ENCODE measurements around the gene SS18L1. TPM values are rescaled to one million over a fixed set of nuclear protein-coding genes. Genes with fewer than 3 reads are reported as not detected.

The SS18L1 gene
- total and polyA plus RNA-seq, 10 donors: 6.7 to 18.6 (median 13.9) TPM

GRCh38 chr20:62206388-62206775, 62.8 kb downstream of the SS18L1 start:
- H3K4me3 ChIP-seq: no peak overlapping the region
- peaks cover 0 to 27% (median 18%) of the 10 kb centered on the region in 7 donors for H3K27me3 ChIP-seq (replicated peaks in 1 of 7)
- peaks cover 0 to 50% (median 17%) of the 10 kb centered on the region in 6 donors for H3K36me3 ChIP-seq
- intact Hi-C loops (cut with DNase I; ENCODE audit: low total_unique reads): no loop called here
- H3K27ac ChIP-seq: no peak overlapping the region
- peaks cover 2 to 26% (median 20%) of the 10 kb centered on the region in 6 donors for H3K4me1 ChIP-seq
- DNase-seq: no peak
- 84 to 91% (median 87%) methylated on average over 17 of the region's 17 CpGs for WGBS, 5 donors
- no peaks in the 10 kb centered on the region for H3K9me3 ChIP-seq
- TF ChIP-seq POLR2A (IDR thresholded peaks at IDR 0.05) (no peak), POLR2AphosphoS5 (IDR thresholded peaks at IDR 0.05) (peak in 1 of 3 donors; percentile 35)
- TF ChIP-seq, protein P1, sequence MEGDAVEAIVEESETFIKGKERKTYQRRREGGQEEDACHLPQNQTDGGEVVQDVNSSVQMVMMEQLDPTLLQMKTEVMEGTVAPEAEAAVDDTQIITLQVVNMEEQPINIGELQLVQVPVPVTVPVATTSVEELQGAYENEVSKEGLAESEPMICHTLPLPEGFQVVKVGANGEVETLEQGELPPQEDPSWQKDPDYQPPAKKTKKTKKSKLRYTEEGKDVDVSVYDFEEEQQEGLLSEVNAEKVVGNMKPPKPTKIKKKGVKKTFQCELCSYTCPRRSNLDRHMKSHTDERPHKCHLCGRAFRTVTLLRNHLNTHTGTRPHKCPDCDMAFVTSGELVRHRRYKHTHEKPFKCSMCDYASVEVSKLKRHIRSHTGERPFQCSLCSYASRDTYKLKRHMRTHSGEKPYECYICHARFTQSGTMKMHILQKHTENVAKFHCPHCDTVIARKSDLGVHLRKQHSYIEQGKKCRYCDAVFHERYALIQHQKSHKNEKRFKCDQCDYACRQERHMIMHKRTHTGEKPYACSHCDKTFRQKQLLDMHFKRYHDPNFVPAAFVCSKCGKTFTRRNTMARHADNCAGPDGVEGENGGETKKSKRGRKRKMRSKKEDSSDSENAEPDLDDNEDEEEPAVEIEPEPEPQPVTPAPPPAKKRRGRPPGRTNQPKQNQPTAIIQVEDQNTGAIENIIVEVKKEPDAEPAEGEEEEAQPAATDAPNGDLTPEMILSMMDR (IDR thresholded peaks at IDR 0.05 in 8 of 11, conservative IDR thresholded peaks at IDR 0.05 in 3 of 11): no peak

GRCh38 chr20:62208061-62208794, 64.7 kb downstream of the SS18L1 start:
- TF ChIP-seq POLR2AphosphoS5 (IDR thresholded peaks at IDR 0.05) (no peak), POLR2A (IDR thresholded peaks at IDR 0.05) (no peak)
- TF ChIP-seq, protein P1 (IDR thresholded peaks at IDR 0.05 in 8 of 11, conservative IDR thresholded peaks at IDR 0.05 in 3 of 11): no peak
- intact Hi-C loops (cut with DNase I; ENCODE audit: low total_unique reads): no loop called here
- Histone ChIP-seq H3K36me3 (peaks cover 0 to 32% (median 3%) of the 10 kb centered on the region in 6 donors), H3K9me3 (no peaks in the 10 kb centered on the region), H3K4me1 (peaks cover 0 to 7% (median 5%) of the 10 kb centered on the region in 6 donors), H3K4me3 (no peak overlapping the region), H3K27ac (no peak overlapping the region), H3K27me3 (replicated peaks in 1 of 7) (peaks cover 0 to 41% (median 30%) of the 10 kb centered on the region in 7 donors)
- WGBS, 5 donors: 74 to 87% (median 80%) methylated on average over 15 to 19 of the region's 19 CpGs
- DNase-seq: no peak

DNA sequence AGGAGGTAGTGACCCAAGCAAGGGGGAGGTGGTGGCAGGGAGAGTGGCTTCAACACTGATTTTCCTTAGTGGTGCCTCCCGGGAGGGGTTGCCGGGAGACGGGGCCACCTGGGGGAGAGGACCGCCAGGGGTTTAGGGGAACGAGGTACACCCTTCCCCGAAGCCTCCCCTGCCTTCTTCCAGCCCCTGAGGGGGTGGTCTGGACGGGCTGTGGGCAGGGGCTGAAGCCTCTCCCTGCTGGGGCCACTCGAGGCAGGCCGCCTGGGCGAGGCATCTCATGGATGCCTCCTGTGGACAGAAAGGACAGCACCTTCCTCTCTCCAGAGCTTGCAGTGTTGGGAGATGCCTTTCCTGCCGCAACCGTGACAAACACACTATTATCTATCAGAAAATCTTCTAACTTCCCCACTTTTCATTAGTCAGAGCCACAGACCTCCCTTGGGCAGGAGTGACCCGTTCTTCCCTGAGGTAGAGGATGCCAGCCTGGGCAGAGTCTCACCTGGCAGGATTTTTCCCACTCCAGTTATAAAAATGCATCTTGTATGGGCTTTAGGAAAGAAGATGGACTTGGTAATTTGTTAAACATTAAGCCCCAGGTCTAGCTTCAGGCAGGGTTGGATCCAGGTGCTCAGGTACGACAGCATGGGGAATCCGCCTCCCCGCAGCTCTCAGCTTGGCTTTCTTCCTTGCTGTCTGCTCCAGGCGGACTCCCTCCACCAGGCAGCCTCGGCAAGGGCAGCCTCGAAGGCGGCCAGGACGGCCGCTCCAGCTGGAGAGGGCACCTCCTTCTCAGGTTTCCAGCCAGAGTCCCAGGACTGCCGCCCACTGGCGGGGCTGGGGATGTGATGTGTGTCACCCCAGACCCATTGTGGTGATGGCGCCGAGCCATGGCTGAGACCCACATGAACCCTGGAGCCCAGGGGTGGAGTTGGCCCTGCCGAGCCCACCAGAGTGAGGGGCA, 65.5 kb downstream of the SS18L1 start:
- intact Hi-C loops (cut with DNase I; ENCODE audit: low total_unique reads): no loop called here
- WGBS, 5 donors: 42 to 58% (median 54%) methylated on average over 22 to 27 of the region's 27 CpGs
- no peaks in the 10 kb centered on the region for H3K9me3 ChIP-seq
- no peak for DNase-seq
- TF ChIP-seq, protein P1 (IDR thresholded peaks at IDR 0.05 in 8 of 11, conservative IDR thresholded peaks at IDR 0.05 in 3 of 11): no peak
- TF ChIP-seq POLR2A (IDR thresholded peaks at IDR 0.05) (no peak), POLR2AphosphoS5 (IDR thresholded peaks at IDR 0.05) (peak in 1 of 3 donors; percentile 8)
- no peak overlapping the region for H3K4me3 ChIP-seq
- H3K36me3 ChIP-seq: peaks cover 0 to 24% (median 0%) of the 10 kb centered on the region in 6 donors
- H3K27ac ChIP-seq: no peak overlapping the region
- no peaks in the 10 kb centered on the region for H3K4me1 ChIP-seq
- peaks cover 0 to 46% (median 34%) of the 10 kb centered on the region in 7 donors for H3K27me3 ChIP-seq (replicated peaks in 1 of 7)

Measured in spleen (tissue), 11 donors.